OCI-LY7 (cell line): ENCODE data around the gene KMO.

Experiments
- EZH2phosphoT487 ChIP-seq: fragments of 200-600 bp; sonication (generic); IDR thresholded peaks from 2 replicates; pipeline ENCODE4 v1.6.1; 2018; ENCODE audit warnings: low read depth, borderline replicate concordance, mild to moderate bottlenecking, mixed run types, antibody characterized with exemption, low read length, moderate library complexity, mixed read lengths
- TF ChIP-seq, protein P1 (sequence below): fragments of 200-600 bp; sonication (generic); conservative IDR thresholded peaks from 2 replicates; pipeline ENCODE4 v1.5.1; 2014; ENCODE audit warnings: mild to moderate bottlenecking, antibody characterized with exemption, low read length, moderate library complexity, mixed read lengths

GRCh38 chr1:241550318-241550717, 18.1 kb downstream of the KMO start:
- TF ChIP-seq, protein P1, sequence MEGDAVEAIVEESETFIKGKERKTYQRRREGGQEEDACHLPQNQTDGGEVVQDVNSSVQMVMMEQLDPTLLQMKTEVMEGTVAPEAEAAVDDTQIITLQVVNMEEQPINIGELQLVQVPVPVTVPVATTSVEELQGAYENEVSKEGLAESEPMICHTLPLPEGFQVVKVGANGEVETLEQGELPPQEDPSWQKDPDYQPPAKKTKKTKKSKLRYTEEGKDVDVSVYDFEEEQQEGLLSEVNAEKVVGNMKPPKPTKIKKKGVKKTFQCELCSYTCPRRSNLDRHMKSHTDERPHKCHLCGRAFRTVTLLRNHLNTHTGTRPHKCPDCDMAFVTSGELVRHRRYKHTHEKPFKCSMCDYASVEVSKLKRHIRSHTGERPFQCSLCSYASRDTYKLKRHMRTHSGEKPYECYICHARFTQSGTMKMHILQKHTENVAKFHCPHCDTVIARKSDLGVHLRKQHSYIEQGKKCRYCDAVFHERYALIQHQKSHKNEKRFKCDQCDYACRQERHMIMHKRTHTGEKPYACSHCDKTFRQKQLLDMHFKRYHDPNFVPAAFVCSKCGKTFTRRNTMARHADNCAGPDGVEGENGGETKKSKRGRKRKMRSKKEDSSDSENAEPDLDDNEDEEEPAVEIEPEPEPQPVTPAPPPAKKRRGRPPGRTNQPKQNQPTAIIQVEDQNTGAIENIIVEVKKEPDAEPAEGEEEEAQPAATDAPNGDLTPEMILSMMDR, result no peak
- TF ChIP-seq EZH2phosphoT487, result no peak
